Effector memory CD8-positive, alpha-beta T cell (primary cell): ENCODE measurements around the gene PTPRK.

Experiments used
- ATAC-seq: fragments of 150-1000 bp; cut with Tn5 transposase; replicated peaks from 2 replicates; pipeline ENCODE4 v1.10.0; 2021; ENCODE audit warnings: mild to moderate bottlenecking, moderate library complexity
- DNase-seq, 3 experiments: peaks; one replicate each; pipeline ENCODE4 v3.0.0; 2021
- H3K27ac Mint-ChIP-seq, 2 donors: one replicate each; pipeline ENCODE4 v1.8.0; 2022; ENCODE audit warnings: mild to moderate bottlenecking in 2 of 2, mixed read lengths in 2 of 2, moderate library complexity in 2 of 2
- H3K27me3 Mint-ChIP-seq, 2 donors: one replicate each; pipeline ENCODE4 v1.8.0; 2022; ENCODE audit warnings: mixed read lengths in 2 of 2
- H3K36me3 Mint-ChIP-seq: one replicate; pipeline ENCODE4 v1.8.0; 2022; ENCODE audit warnings: mild to moderate bottlenecking, moderate library complexity, mixed read lengths; ENCODE audit not compliant: insufficient read depth
- H3K4me1 Mint-ChIP-seq, 2 donors: one replicate each; pipeline ENCODE4 v1.8.0; 2022; ENCODE audit warnings: low read depth in 2 of 2, mixed read lengths in 2 of 2
- H3K4me3 Mint-ChIP-seq, 2 donors: one replicate each; pipeline ENCODE4 v1.8.0; 2022; ENCODE audit warnings: mild to moderate bottlenecking in 2 of 2, mixed read lengths in 2 of 2, moderate library complexity in 2 of 2
- H3K9me3 Mint-ChIP-seq, 2 donors: one replicate each; pipeline ENCODE4 v1.8.0; 2022; ENCODE audit warnings: mixed read lengths in 2 of 2

PTPRK gene

DNA sequence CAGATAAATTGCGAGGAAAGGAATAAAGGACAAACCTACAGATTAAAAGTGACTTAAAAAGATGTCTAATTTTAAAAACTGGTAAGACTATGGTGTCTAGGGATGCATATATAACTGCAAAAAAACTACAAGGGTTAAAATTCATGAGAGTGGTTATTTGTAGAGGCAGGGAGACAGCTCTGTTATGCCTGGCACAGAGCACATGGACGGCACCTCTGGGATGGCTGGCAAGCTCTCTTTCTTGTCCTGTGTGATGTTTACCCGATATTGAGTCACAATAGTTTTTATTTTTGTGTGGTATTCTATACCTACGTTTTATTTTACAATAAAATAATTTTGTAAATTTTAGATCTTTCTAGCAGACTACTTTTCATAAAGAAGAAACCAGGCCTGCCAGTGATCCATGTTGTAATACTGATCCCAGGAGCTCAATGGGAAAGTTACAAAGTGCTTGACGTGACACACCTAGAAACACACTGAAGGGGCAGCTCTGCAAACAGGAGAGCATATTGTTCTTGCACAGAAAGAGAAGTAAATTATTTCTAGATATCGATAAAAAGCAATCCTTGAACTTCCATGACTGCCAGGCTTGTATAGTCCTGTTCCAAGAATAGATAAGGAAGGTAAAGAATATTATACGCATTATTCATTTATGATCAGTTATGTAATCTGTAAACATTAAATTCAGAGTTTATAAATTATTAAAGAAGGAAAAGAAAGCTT lies 290.0 kb downstream of the PTPRK start:
- DNase-seq = no peak
- Mint-ChIP-seq H3K27ac (no peak overlapping the region), H3K36me3 (no peaks in the 10 kb centered on the region), H3K4me1 (no peaks in the 10 kb centered on the region), H3K4me3 (no peak overlapping the region), H3K9me3 (no peaks in the 10 kb centered on the region), H3K27me3 (peaks cover 0 to 8% of the 10 kb centered on the region in 2 donors)
- no peak for ATAC-seq

DNA sequence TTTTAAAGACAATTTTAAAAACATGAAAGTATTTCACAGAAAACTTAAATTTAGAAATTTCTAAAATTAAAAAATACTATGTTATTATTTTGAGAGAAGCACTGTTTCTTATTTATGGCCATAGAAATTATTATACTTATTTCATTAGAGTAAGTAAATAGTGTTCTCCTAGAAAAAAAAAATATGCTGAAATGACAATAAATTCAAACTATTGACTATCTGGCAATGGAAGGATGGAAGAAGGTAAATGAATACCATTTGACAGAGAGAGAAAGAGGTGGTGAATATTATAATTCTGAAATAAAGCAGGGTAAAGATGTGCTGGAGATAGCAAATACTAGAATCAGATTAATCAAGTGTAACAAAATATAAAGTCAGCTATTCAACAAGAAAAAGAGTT lies 294.8 kb downstream of the PTPRK start:
- no peak for ATAC-seq
- Mint-ChIP-seq H3K27me3 (peaks cover 8 to 13% of the 10 kb centered on the region in 2 donors), H3K27ac (no peak overlapping the region), H3K4me1 (no peaks in the 10 kb centered on the region), H3K4me3 (no peak overlapping the region), H3K9me3 (peaks cover 0 to 2% of the 10 kb centered on the region in 2 donors), H3K36me3 (no peaks in the 10 kb centered on the region)
- DNase-seq = no peak

DNA sequence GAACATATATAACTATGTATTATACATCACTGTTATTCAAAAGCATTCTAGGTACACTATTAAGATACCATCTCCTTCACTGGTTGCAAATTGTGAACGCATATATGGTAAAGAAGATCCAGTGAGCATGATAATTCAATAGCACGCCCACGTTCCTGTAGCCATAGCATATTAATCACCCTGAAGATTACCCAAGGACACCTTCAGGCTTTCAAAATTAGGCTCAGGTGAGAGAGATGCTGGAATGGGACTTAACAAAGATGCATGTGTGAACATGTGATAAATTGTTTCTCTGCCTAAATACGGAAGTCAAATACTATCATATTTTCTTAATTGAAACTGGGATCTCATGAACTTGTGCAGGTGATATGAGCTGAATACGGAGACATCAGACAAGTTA lies 303.5 kb downstream of the PTPRK start:
- no peaks in the 10 kb centered on the region for H3K4me1 Mint-ChIP-seq
- no peaks in the 10 kb centered on the region for H3K9me3 Mint-ChIP-seq
- H3K27ac Mint-ChIP-seq = no peak overlapping the region
- ATAC-seq = no peak
- H3K4me3 Mint-ChIP-seq = no peak overlapping the region
- DNase-seq = no peak
- H3K27me3 Mint-ChIP-seq = peaks cover 0 to 3% of the 10 kb centered on the region in 2 donors
- no peaks in the 10 kb centered on the region for H3K36me3 Mint-ChIP-seq

DNA sequence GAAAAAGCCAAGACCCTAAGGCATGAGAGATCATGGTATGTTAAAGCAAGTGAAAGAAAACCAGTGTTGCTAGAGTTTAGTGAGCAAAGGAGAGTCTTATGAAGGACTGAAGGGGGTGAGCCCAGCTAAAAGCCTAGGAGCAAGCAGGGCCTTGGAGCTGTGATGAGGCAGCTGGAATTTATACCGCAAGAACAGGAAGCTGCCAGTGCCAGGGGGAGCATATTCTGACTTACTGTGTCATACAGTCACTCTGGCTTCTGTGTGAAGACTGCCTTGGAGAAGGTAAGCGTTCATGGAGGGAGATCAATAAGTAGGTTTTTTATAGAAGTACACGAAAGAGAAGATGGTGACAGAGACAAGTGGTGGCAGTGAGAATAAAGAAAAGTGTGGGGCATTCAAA lies 310.6 kb downstream of the PTPRK start:
- Mint-ChIP-seq H3K4me3 (no peak overlapping the region), H3K27ac (no peak overlapping the region), H3K36me3 (no peaks in the 10 kb centered on the region), H3K27me3 (no peaks in the 10 kb centered on the region), H3K4me1 (no peaks in the 10 kb centered on the region), H3K9me3 (no peaks in the 10 kb centered on the region)
- ATAC-seq = no peak
- DNase-seq = no peak

DNA sequence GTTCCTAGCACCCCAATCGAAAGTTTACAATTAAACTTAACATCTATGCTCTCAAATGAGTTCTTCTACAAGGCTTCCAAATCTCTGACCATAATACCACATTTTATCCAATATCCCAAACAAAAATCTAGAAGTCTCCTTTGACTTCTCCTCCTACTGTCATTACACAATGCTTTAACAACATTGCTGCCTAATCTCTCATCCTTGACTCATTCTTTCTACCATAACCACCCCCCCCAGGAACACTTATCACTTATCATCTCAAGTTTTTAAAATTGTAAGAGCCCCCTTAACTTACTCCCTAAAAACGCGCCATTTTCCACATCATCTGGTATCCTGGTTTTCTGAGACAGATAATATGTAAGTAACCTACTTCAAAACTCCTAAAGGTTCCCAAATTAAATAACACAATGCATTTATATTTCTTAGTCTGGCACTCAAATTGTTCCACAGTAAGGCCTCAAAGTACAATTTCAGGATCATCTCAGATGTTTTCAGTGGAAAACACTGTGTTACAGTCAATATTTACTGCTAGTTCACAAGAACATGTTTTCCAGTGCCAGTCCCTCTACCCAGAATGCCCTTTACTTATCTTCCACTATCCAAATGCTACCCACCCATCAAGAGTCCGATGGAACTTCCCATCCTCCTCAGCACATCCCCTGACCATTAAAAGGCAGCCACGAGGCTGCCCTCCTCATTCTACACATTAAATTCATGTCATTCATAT lies 311.4 kb downstream of the PTPRK start:
- no peaks in the 10 kb centered on the region for H3K4me1 Mint-ChIP-seq
- H3K27me3 Mint-ChIP-seq = no peaks in the 10 kb centered on the region
- no peak overlapping the region for H3K4me3 Mint-ChIP-seq
- DNase-seq (no peak), ATAC-seq (no peak)
- no peaks in the 10 kb centered on the region for H3K36me3 Mint-ChIP-seq
- H3K27ac Mint-ChIP-seq = no peak overlapping the region
- H3K9me3 Mint-ChIP-seq = no peaks in the 10 kb centered on the region

DNA sequence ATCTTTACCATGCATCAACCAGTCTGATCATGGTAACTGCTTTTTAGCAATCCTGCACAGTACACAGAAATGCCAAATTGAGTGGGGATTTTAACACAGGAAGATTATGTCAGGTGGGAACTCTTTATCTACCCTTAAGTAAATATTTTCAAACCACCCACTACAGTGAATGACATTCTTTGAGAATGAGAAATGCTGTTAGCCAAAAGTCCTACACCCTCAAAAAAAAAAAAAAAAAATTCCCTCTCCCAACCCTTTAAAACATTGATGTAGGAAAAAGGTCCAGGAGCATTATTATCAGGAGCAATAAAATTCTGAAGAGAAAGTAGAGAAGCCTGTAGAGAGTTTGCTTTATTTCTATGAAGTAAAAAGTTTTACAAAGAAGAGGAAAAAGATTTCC lies 312.3 kb downstream of the PTPRK start:
- Mint-ChIP-seq H3K4me1 (no peaks in the 10 kb centered on the region), H3K4me3 (no peak overlapping the region), H3K27me3 (peaks cover under 1 to 2% of the 10 kb centered on the region in 2 donors), H3K9me3 (no peaks in the 10 kb centered on the region), H3K36me3 (no peaks in the 10 kb centered on the region), H3K27ac (no peak overlapping the region)
- DNase-seq (no peak), ATAC-seq (no peak)

DNA sequence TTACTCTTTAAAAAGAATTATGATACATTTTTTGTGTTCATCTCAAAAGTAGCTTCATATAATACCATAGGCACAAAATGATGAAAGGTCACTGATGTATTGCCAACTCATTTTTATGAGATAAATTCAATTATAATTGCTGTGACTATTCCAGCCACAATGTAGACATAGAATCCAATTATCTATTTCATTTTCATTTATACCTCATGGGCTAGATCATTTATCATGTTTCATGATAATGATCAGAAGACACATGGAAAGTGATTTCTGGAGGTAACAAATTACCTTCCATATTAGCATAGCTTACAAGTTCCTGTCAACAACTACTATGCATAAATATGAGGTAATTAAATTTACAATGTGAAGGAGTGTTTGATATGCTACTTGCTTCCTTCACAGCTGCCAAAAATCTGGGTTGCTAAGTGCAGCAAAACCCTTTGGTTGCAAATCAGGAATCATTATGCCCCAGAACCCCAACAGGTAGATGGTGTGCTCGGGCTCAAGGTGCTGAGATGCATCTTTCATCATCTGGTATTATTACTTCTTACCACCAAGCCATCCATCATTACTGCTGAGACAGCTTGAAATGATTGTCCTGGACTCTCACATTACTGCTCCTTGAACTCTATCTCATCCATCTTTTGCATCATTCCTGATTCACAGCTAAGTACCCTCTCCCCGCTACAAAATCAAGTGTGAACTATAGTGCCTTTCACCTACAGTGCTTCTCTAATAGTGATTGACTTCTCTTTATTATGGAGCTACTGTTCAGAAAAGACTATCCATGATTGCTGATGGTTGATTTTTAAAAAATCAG lies 313.6 kb downstream of the PTPRK start:
- DNase-seq = no peak
- Mint-ChIP-seq H3K36me3 (no peaks in the 10 kb centered on the region), H3K27me3 (peaks cover 5 to 11% of the 10 kb centered on the region in 2 donors), H3K4me1 (no peaks in the 10 kb centered on the region), H3K27ac (no peak overlapping the region), H3K9me3 (no peaks in the 10 kb centered on the region), H3K4me3 (no peak overlapping the region)
- no peak for ATAC-seq

DNA sequence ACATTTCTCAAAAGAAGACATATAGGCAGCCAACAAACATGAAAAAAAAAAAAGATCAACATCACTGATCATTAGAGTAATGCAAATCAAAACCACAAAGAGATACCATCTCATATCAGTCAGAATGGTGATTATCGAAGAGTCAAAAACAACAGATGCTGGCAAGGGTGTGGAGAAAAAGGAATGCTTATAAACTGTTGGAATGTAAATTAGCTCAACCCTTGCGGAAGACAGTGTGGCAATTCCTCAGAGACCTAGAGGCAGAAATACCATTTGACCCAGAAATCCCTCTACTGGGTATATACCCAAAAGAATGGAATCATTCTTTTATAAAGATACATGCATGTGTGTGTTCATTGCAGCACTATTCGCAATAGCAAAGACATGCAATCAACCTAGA lies 315.8 kb downstream of the PTPRK start:
- ATAC-seq (no peak), DNase-seq (no peak)
- Mint-ChIP-seq H3K27ac (no peak overlapping the region), H3K27me3 (peaks cover 5 to 11% of the 10 kb centered on the region in 2 donors), H3K4me3 (no peak overlapping the region), H3K9me3 (no peaks in the 10 kb centered on the region), H3K4me1 (no peaks in the 10 kb centered on the region), H3K36me3 (no peaks in the 10 kb centered on the region)

DNA sequence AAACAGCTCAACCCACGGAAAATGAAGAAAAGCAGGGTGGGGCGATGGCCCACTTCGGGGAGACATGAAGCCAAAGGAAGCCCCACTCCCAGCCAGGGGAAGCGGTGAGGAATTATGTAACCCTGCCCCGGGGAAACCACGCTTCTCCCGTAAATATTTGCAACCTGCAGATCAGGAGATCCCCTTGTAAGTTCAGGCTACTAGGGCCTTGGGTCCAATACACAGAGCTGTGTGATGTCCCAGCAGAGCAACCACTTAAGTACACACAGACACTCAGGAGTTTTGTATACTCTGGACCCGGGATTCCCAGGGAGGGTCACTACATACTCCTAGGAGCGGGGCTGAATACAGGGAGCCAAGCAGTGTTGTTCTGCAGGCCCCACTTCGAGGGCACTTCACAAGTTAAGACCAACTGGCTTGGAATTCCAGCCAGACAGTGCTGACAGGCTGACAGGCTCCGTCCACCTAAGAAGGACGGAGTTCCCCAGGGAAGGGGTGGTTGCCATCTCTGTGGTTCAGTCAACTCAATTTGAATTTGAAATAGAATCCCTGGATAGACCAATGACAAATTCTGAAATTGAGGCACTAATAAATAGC lies 318.1 kb downstream of the PTPRK start:
- H3K36me3 Mint-ChIP-seq = no peaks in the 10 kb centered on the region
- ATAC-seq = no peak
- H3K4me3 Mint-ChIP-seq = no peak overlapping the region

DNA sequence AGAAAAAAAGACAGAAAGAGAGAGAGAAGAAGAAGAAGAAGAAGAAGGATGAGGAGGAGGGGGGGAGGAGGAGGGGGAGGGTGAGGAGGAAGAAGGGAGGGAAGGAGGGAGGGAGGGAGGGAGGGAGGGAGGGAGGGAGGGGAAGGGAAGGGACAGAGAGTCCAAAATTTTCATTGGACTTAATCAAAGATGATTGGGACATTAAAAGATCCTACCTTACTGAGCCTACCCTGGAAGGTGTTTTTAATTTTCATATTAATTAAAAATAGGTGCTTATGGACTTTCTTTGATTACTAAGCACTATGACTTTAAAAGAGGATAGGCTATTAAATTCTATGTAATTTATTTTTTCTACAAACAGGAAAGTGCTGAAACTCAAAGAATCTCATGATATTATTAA lies 319.6 kb downstream of the PTPRK start:
- Mint-ChIP-seq H3K27me3 (peaks cover 5 to 11% of the 10 kb centered on the region in 2 donors), H3K27ac (no peak overlapping the region), H3K4me3 (no peak overlapping the region), H3K36me3 (no peaks in the 10 kb centered on the region), H3K4me1 (no peaks in the 10 kb centered on the region), H3K9me3 (no peaks in the 10 kb centered on the region)
- DNase-seq (no peak), ATAC-seq (no peak)

More for the DNA sequence above, 318.1 kb downstream of the PTPRK start:
- Mint-ChIP-seq H3K4me1 (no peaks in the 10 kb centered on the region), H3K9me3 (no peaks in the 10 kb centered on the region), H3K27ac (no peak overlapping the region), H3K27me3 (peaks cover 5 to 11% of the 10 kb centered on the region in 2 donors)
- DNase-seq = no peak

DNA sequence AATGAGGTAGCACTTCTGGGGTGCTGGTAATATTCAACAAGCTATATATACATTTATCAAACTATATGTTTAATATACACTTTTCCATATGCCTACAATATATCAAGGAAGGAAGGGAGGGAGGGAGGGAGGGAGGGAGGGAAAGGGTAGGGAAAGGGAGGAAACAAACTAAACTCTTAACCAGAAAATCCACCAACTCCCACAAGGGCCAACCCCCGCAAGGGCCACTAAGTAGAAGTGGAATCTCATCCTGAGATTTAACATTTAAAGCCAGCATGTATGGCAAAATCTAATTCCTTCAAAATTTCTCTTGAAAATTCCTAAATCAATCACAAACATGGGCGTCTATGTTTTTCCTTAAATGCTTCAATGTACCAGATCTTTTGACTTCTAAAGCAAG lies 320.9 kb downstream of the PTPRK start:
- H3K36me3 Mint-ChIP-seq = peaks cover 4% of the 10 kb centered on the region
- H3K4me3 Mint-ChIP-seq = no peak overlapping the region
- no peaks in the 10 kb centered on the region for H3K9me3 Mint-ChIP-seq
- H3K27me3 Mint-ChIP-seq = peaks cover 5 to 11% of the 10 kb centered on the region in 2 donors
- ATAC-seq = no peak
- no peak for DNase-seq
- no peak overlapping the region for H3K27ac Mint-ChIP-seq
- no peaks in the 10 kb centered on the region for H3K4me1 Mint-ChIP-seq

DNA sequence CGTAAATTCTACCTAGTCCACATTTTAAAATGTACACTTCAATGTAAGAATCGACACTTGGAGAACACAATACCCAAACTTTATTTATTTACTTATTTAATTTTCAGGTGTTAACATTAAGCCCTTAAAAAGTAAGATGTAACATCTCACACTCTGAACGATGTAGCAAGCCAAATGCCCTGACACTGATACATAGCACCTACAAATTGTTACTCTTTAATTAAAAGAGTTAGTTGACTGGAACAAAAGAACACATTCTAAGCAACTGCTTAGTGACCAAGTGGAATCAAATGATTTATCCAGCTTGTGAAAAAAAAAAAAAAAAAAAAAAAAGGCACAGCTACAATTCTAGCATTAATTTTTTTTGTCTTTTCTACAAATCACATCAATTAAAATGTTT lies 327.4 kb downstream of the PTPRK start:
- no peaks in the 10 kb centered on the region for H3K9me3 Mint-ChIP-seq
- no peak overlapping the region for H3K27ac Mint-ChIP-seq
- no peaks in the 10 kb centered on the region for H3K4me1 Mint-ChIP-seq
- no peak overlapping the region for H3K4me3 Mint-ChIP-seq
- H3K27me3 Mint-ChIP-seq = no peaks in the 10 kb centered on the region
- no peak for DNase-seq
- peaks cover 4% of the 10 kb centered on the region for H3K36me3 Mint-ChIP-seq
- ATAC-seq = no peak

DNA sequence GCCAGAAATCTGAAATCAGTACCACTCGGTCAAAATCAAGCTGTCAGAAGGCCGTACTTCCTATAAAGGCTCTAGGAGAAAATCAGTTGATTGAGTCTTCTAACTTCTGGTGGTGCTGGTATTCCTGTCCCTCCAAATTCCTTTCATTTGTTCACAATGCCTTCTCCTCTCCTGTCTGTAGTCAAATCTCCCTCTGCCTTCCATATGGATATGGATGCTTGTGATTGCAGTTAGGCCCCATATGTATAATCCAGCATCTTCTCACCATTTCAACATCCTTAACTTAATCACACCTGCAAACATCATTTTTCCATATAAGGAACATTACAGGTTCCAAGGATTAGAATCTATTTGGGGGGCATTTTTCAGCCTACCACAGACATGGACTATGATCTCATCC lies 331.7 kb downstream of the PTPRK start:
- no peaks in the 10 kb centered on the region for H3K9me3 Mint-ChIP-seq
- DNase-seq (no peak), ATAC-seq (no peak)
- H3K4me3 Mint-ChIP-seq = no peak overlapping the region
- H3K27me3 Mint-ChIP-seq = no peaks in the 10 kb centered on the region
- H3K4me1 Mint-ChIP-seq = no peaks in the 10 kb centered on the region
- no peak overlapping the region for H3K27ac Mint-ChIP-seq
- H3K36me3 Mint-ChIP-seq = no peaks in the 10 kb centered on the region
